Tibial artery (tissue), 4 donors: Measurements from ENCODE around the gene DHRS4L2.
"Not testable (repeated sequence)": the region's sequence is repeated elsewhere in the genome, so short reads cannot be mapped to it uniquely, and the experiment has no call there.

Source experiments
- DNase-seq, 2 donors: peaks; one replicate each; pipeline ENCODE4 v3.0.0-alpha.2; 2019
- H3K27ac ChIP-seq, 2 donors: fragments of 200-600 bp; sonication (generic) in 1 of 2; 1 replicate in 1 of 2; 2 replicates in 1 of 2; pipeline ENCODE4 v1.5.1; 2018 to 2019; ENCODE audit warnings: mild to moderate bottlenecking in 1 of 2
- H3K27me3 ChIP-seq, 2 donors: fragments of 200-600 bp; sonication (generic) in 1 of 2; one replicate each; pipeline versions ENCODE4 v1.5.1 to v1.6.0; 2016 to 2019
- H3K36me3 ChIP-seq, 3 donors: fragments of 200-600 bp; sonication (generic) in 2 of 3; one replicate each; pipeline ENCODE4 v1.5.1; 2016 to 2019; ENCODE audit warnings: mild to moderate bottlenecking in 2 of 3
- H3K4me1 ChIP-seq, 4 donors: fragments of 200-600 bp; sonication (generic) in 2 of 4; 1 replicate in 3 of 4; 2 replicates in 1 of 4; pipeline ENCODE4 v1.5.1; 2016 to 2019
- H3K4me3 ChIP-seq, 2 donors: fragments of 200-600 bp; sonication (generic) in 1 of 2; 1 replicate in 1 of 2; 2 replicates in 1 of 2; pipeline ENCODE4 v1.5.1; 2018 to 2019; ENCODE audit warnings: mild to moderate bottlenecking in 2 of 2
- H3K9me3 ChIP-seq, 3 donors: fragments of 200-600 bp; sonication (generic) in 1 of 3; one replicate each; pipeline ENCODE4 v1.5.1; 2016 to 2019
- intact Hi-C: fragments of 100-400 bp; cut with DNase I; formaldehyde crosslinking; loops from one replicate; pipeline ENCODE4 v1.15.0; 2023; ENCODE audit warnings: low total_unique reads
- TF ChIP-seq, protein P1 (sequence below), 2 experiments: fragments of 200-600 bp in 1 of 2; fragments of 450-650 bp in 1 of 2; IDR thresholded peaks; one replicate each; pipeline ENCODE4 v1.5.1; 2017 to 2019; ENCODE audit warnings: antibody characterized with exemption in 2 of 2, mild to moderate bottlenecking in 1 of 2, moderate library complexity in 1 of 2

Gene DHRS4L2

DNA sequence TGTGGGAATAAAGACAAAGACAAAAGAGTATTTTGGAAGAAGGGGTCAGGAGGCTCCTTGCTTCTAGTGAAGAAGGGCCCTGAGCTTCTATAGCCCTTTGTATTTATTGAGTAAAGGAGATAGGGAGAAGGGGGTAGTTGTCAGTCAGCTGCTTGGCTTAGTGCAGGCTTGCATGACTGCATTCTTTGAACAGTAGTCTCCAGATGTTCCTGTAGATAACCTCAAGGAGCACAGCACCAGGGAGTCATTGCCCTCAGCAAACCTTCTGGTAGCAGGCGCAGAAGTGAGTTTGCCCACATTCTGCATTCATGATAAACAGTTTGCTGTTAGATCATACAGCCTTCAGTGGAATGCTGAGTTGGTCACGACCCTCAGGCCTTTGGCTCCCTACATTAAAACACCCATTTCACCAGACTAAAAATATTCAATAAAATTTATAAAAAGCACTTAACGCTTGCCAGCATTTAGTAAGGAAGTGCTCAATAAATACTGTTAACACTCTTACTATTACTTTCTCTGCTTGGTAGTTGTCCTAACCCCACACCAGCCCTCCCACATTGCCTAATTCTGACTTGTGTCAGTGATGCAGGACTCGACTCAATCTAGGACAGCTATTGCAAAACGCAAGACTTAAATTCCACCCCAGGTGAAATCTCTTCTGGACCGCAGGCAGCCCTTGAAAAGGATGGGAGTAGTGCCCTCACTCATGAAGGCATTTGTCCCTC lies 38.2 kb upstream of the DHRS4L2 start:
- intact Hi-C loops = no loop called here
- peaks cover 0 to 31% (median 18%) of the 10 kb centered on the region in 4 donors for H3K4me1 ChIP-seq

DNA sequence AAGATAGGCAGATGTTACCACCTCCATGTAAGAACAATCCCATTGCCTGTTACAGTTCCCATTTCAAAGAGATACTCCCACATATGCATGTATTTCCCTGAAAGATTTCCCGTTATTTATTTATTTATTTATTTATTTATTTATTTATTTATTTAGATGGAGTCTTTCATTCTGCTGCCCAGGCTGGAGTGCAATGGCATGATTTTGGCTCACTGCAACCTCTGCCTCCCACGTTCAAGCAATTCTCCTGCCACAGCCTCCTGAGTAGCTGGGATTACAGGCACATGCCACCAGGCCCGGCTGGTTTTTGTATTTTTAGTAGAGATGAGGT lies 37.6 kb upstream of the DHRS4L2 start:
- H3K27me3 ChIP-seq, H3K36me3 ChIP-seq, H3K9me3 ChIP-seq, H3K4me3 ChIP-seq, intact Hi-C loops, H3K27ac ChIP-seq, DNase-seq: not testable (repeated sequence)
- peaks cover 0 to 31% (median 18%) of the 10 kb centered on the region in 4 donors for H3K4me1 ChIP-seq

More for the DNA sequence above, 38.2 kb upstream of the DHRS4L2 start:
- Histone ChIP-seq H3K4me3 (no peak overlapping the region), H3K36me3 (peaks cover 0 to 6% (median 0%) of the 10 kb centered on the region in 3 donors), H3K27ac (no peak overlapping the region), H3K27me3 (no peaks in the 10 kb centered on the region), H3K9me3 (peaks cover 0 to 3% (median 0%) of the 10 kb centered on the region in 3 donors)
- TF ChIP-seq, protein P1, sequence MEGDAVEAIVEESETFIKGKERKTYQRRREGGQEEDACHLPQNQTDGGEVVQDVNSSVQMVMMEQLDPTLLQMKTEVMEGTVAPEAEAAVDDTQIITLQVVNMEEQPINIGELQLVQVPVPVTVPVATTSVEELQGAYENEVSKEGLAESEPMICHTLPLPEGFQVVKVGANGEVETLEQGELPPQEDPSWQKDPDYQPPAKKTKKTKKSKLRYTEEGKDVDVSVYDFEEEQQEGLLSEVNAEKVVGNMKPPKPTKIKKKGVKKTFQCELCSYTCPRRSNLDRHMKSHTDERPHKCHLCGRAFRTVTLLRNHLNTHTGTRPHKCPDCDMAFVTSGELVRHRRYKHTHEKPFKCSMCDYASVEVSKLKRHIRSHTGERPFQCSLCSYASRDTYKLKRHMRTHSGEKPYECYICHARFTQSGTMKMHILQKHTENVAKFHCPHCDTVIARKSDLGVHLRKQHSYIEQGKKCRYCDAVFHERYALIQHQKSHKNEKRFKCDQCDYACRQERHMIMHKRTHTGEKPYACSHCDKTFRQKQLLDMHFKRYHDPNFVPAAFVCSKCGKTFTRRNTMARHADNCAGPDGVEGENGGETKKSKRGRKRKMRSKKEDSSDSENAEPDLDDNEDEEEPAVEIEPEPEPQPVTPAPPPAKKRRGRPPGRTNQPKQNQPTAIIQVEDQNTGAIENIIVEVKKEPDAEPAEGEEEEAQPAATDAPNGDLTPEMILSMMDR (IDR thresholded peaks at IDR 0.05) = no peak
- DNase-seq = no peak

GRCh38 chr14:23951590-23952201 lies 37.0 kb upstream of the DHRS4L2 start:
- peaks cover 0 to 6% (median 0%) of the 10 kb centered on the region in 3 donors for H3K36me3 ChIP-seq
- peaks cover 0 to 31% (median 18%) of the 10 kb centered on the region in 4 donors for H3K4me1 ChIP-seq
- no peak overlapping the region for H3K4me3 ChIP-seq
- H3K27ac ChIP-seq = no peak overlapping the region
- H3K9me3 ChIP-seq = peaks cover 0 to 3% (median 0%) of the 10 kb centered on the region in 3 donors
- no peak for DNase-seq
- intact Hi-C loops = no loop called here
- H3K27me3 ChIP-seq = no peaks in the 10 kb centered on the region
- TF ChIP-seq, protein P1 (IDR thresholded peaks at IDR 0.05) = no peak

- intact Hi-C loops, H3K27me3 ChIP-seq: not testable (repeated sequence)
- H3K4me3 ChIP-seq = peak overlapping the region; percentile 62 to 66
Measured at GRCh38 chr14:23953116-23953463, 35.6 kb upstream of the DHRS4L2 start.

GRCh38 chr14:23953464-23954278 lies 35.1 kb upstream of the DHRS4L2 start, which contains the start of gene DHRS4:
Gene DHRS4, plus strand, starts transcription at chr14:23953770. Its CDS starts 19 bp downstream, at chr14:23953789.
- H3K27me3 ChIP-seq = no peaks in the 10 kb centered on the region
- TF ChIP-seq, protein P1 (IDR thresholded peaks at IDR 0.05) = peak; percentile 69 to 83
- H3K27ac ChIP-seq = peak within 1 kb of the TSS; percentile 76 to 85
- peaks cover 0 to 6% (median 0%) of the 10 kb centered on the region in 3 donors for H3K36me3 ChIP-seq
- H3K9me3 ChIP-seq = peaks cover 0 to 3% (median 0%) of the 10 kb centered on the region in 3 donors
- intact Hi-C loops = no loop called here
- peak; percentile 82 to 90 for DNase-seq
- H3K4me3 ChIP-seq = peak within 1 kb of the TSS; percentile 62 to 66
- peaks cover 0 to 31% (median 18%) of the 10 kb centered on the region in 4 donors for H3K4me1 ChIP-seq

More at GRCh38 chr14:23953116-23953463, 35.6 kb upstream of the DHRS4L2 start:
- peaks cover 0 to 31% (median 18%) of the 10 kb centered on the region in 4 donors for H3K4me1 ChIP-seq
- not testable (repeated sequence) for H3K36me3 ChIP-seq, DNase-seq, H3K9me3 ChIP-seq
- peak overlapping the region; percentile 76 to 85 for H3K27ac ChIP-seq

- H3K9me3 ChIP-seq, DNase-seq, intact Hi-C loops, H3K27me3 ChIP-seq, H3K36me3 ChIP-seq: not testable (repeated sequence)
- Histone ChIP-seq H3K4me3 (peak overlapping the region; percentile 62 to 66), H3K4me1 (peaks cover 0 to 31% (median 18%) of the 10 kb centered on the region in 4 donors), H3K27ac (peak overlapping the region; percentile 76 to 85)
Measured at GRCh38 chr14:23954279-23954614, 34.5 kb upstream of the DHRS4L2 start.

DNA sequence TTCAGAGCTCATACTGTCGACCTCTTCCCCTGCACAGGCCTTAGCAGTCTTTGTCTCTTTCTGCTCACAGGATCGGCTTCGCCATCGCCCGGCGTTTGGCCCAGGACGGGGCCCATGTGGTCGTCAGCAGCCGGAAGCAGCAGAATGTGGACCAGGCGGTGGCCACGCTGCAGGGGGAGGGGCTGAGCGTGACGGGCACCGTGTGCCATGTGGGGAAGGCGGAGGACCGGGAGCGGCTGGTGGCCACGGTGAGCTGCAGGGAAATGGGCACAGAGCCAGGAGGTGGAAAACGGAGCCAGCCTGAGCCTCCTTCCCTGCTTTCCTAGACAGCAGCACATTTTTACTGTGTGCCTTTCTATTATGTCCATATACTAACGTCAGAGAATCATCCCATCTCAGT lies 33.8 kb upstream of the DHRS4L2 start:
- H3K4me3 ChIP-seq, intact Hi-C loops, H3K27ac ChIP-seq, DNase-seq, H3K9me3 ChIP-seq, H3K36me3 ChIP-seq, H3K27me3 ChIP-seq: not testable (repeated sequence)
- H3K4me1 ChIP-seq = peaks cover 0 to 31% (median 18%) of the 10 kb centered on the region in 4 donors

DNA sequence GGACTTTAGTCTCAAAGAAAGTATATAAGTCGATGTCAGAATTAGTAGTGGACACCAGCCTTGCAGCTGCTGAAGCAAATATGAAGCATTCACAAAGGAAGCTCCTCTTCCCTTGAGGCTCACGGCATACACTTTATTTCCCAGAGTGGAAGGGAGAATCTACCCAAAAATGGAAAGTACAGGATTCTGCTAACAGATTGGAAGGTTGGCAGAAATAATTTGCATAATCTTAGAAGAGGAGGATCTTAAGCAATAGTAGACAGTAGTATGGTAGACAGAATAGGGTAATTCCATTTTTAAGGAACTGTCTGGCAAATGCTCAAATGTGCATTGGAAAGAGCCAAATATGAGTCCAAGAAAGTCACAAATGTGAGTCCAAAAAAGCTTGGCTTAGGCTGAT lies 32.9 kb upstream of the DHRS4L2 start:
- H3K27ac ChIP-seq, H3K36me3 ChIP-seq, H3K4me3 ChIP-seq, DNase-seq, H3K27me3 ChIP-seq, H3K9me3 ChIP-seq, intact Hi-C loops: not testable (repeated sequence)
- peaks cover 0 to 31% (median 18%) of the 10 kb centered on the region in 4 donors for H3K4me1 ChIP-seq

- H3K9me3 ChIP-seq, H3K4me3 ChIP-seq, intact Hi-C loops, H3K27me3 ChIP-seq, H3K36me3 ChIP-seq, DNase-seq, H3K27ac ChIP-seq: not testable (repeated sequence)
- H3K4me1 ChIP-seq = peaks cover 0 to 15% (median 10%) of the 10 kb centered on the region in 4 donors
Measured at GRCh38 chr14:23957913-23958569, 30.7 kb upstream of the DHRS4L2 start.

GRCh38 chr14:23960899-23961298 lies 27.8 kb upstream of the DHRS4L2 start:
- H3K36me3 ChIP-seq, H3K4me3 ChIP-seq, H3K9me3 ChIP-seq, DNase-seq, H3K27ac ChIP-seq, H3K27me3 ChIP-seq, H3K4me1 ChIP-seq, intact Hi-C loops: not testable (repeated sequence)
